OCI-LY3 (cell line): ENCODE measurements around the gene PLEKHH2.

Experiments
- EZH2phosphoT487 ChIP-seq: fragments of 200-600 bp; shearing (Covaris generic); IDR thresholded peaks from 2 replicates; pipeline ENCODE4 v1.6.1; 2018; ENCODE audit warnings: antibody characterized with exemption, mixed run types, low read depth
- TF ChIP-seq, protein P1 (sequence below): fragments of 200-600, 300-600 bp; sonication (generic); IDR thresholded peaks from 2 replicates; pipeline ENCODE4 v1.5.1; 2014; ENCODE audit warnings: antibody characterized with exemption, low read length, low read depth

- TF ChIP-seq, protein P1, sequence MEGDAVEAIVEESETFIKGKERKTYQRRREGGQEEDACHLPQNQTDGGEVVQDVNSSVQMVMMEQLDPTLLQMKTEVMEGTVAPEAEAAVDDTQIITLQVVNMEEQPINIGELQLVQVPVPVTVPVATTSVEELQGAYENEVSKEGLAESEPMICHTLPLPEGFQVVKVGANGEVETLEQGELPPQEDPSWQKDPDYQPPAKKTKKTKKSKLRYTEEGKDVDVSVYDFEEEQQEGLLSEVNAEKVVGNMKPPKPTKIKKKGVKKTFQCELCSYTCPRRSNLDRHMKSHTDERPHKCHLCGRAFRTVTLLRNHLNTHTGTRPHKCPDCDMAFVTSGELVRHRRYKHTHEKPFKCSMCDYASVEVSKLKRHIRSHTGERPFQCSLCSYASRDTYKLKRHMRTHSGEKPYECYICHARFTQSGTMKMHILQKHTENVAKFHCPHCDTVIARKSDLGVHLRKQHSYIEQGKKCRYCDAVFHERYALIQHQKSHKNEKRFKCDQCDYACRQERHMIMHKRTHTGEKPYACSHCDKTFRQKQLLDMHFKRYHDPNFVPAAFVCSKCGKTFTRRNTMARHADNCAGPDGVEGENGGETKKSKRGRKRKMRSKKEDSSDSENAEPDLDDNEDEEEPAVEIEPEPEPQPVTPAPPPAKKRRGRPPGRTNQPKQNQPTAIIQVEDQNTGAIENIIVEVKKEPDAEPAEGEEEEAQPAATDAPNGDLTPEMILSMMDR = no peak
- no peak for TF ChIP-seq EZH2phosphoT487
Observed at GRCh38 chr2:43631618-43632317, 5.3 kb upstream of the PLEKHH2 start.
